MM.1S (cell line): ENCODE measurements around the gene CEP85.

Experiments used
- DNase-seq: peaks from one replicate; pipeline ENCODE4 v3.0.0-alpha.2; 2015
- H2AFZ ChIP-seq: fragments of 300-600 bp; sonication (generic); 2 replicates; pipeline ENCODE4 v1.6.0; 2016; ENCODE audit warnings: antibody characterized with exemption, low read length
- H3F3A ChIP-seq: fragments of 300-600 bp; sonication (generic); 2 replicates; pipeline ENCODE4 v1.6.1; 2016; ENCODE audit warnings: mild to moderate bottlenecking, antibody characterized with exemption, low read length, moderate library complexity, mixed read lengths; ENCODE audit not compliant: insufficient read depth
- H3K27ac ChIP-seq: fragments of 300-600 bp; sonication (generic); 2 replicates; pipeline ENCODE4 v1.5.1; 2016; ENCODE audit warnings: mild to moderate bottlenecking, low read length
- H3K27me3 ChIP-seq: fragments of 300-600 bp; sonication (generic); replicated peaks from 2 replicates; pipeline ENCODE4 v1.6.0; 2016; ENCODE audit warnings: low read length; ENCODE audit not compliant: insufficient read depth
- H3K36me3 ChIP-seq: fragments of 300-600 bp; sonication (generic); replicated peaks from 2 replicates; pipeline ENCODE4 v1.6.1; 2016; ENCODE audit warnings: mild to moderate bottlenecking, low read length, mixed read lengths; ENCODE audit not compliant: insufficient read depth
- H3K4me1 ChIP-seq: fragments of 300-600 bp; sonication (generic); 2 replicates; pipeline ENCODE4 v1.6.1; 2016; ENCODE audit warnings: low read length, mixed read lengths
- H3K4me2 ChIP-seq: fragments of 300-600 bp; sonication (generic); 2 replicates; pipeline ENCODE4 v1.6.0; 2016; ENCODE audit warnings: low read depth, low read length
- H3K4me3 ChIP-seq: fragments of 300-600 bp; sonication (generic); 2 replicates; pipeline ENCODE4 v1.5.1; 2016; ENCODE audit warnings: low read length, mixed read lengths
- H3K79me2 ChIP-seq: fragments of 300-600 bp; sonication (generic); 2 replicates; pipeline ENCODE4 v1.6.1; 2016; ENCODE audit warnings: mixed run types, low read length, mixed read lengths
- H3K9ac ChIP-seq: fragments of 300-600 bp; sonication (generic); 2 replicates; pipeline ENCODE4 v1.6.1; 2016; ENCODE audit warnings: low read length, mixed read lengths
- H3K9me2 ChIP-seq: fragments of 300-600 bp; sonication (generic); replicated peaks from 2 replicates; pipeline ENCODE4 v1.6.1; 2016; ENCODE audit warnings: mild to moderate bottlenecking, low read length, mixed read lengths; ENCODE audit not compliant: insufficient read depth
- H3K9me3 ChIP-seq: fragments of 300-600 bp; sonication (generic); replicated peaks from 2 replicates; pipeline ENCODE4 v1.6.1; 2016; ENCODE audit warnings: mild to moderate bottlenecking, low read length, mixed read lengths; ENCODE audit not compliant: insufficient read depth
- H4K20me1 ChIP-seq: fragments of 300-600 bp; sonication (generic); 2 replicates; pipeline ENCODE4 v1.6.1; 2016; ENCODE audit warnings: mild to moderate bottlenecking, low read length, moderate library complexity, mixed read lengths; ENCODE audit not compliant: insufficient read depth
- EZH2 ChIP-seq: fragments of 300-600 bp; sonication (generic); optimal IDR thresholded peaks from 2 replicates; pipeline ENCODE3; 2017; ENCODE audit warnings: low read depth, mild to moderate bottlenecking, antibody characterized with exemption, low read length, mixed read lengths
- EZH2phosphoT487 ChIP-seq: fragments of 300-600 bp; sonication (generic); IDR thresholded peaks from 2 replicates; pipeline ENCODE4 v1.6.1; 2018; ENCODE audit warnings: antibody characterized with exemption, low read length
- TF ChIP-seq, protein P1 (sequence below): fragments of 300-600 bp; sonication (generic); IDR thresholded peaks from 2 replicates; pipeline ENCODE4 v1.5.1; 2016; ENCODE audit warnings: antibody characterized with exemption, low read length, mixed read lengths

CEP85 gene, protein sequence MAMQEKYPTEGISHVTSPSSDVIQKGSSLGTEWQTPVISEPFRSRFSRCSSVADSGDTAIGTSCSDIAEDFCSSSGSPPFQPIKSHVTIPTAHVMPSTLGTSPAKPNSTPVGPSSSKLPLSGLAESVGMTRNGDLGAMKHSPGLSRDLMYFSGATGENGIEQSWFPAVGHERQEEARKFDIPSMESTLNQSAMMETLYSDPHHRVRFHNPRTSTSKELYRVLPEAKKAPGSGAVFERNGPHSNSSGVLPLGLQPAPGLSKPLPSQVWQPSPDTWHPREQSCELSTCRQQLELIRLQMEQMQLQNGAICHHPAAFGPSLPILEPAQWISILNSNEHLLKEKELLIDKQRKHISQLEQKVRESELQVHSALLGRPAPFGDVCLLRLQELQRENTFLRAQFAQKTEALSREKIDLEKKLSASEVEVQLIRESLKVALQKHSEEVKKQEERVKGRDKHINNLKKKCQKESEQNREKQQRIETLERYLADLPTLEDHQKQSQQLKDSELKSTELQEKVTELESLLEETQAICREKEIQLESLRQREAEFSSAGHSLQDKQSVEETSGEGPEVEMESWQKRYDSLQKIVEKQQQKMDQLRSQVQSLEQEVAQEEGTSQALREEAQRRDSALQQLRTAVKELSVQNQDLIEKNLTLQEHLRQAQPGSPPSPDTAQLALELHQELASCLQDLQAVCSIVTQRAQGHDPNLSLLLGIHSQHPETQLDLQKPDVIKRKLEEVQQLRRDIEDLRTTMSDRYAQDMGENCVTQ

DNA sequence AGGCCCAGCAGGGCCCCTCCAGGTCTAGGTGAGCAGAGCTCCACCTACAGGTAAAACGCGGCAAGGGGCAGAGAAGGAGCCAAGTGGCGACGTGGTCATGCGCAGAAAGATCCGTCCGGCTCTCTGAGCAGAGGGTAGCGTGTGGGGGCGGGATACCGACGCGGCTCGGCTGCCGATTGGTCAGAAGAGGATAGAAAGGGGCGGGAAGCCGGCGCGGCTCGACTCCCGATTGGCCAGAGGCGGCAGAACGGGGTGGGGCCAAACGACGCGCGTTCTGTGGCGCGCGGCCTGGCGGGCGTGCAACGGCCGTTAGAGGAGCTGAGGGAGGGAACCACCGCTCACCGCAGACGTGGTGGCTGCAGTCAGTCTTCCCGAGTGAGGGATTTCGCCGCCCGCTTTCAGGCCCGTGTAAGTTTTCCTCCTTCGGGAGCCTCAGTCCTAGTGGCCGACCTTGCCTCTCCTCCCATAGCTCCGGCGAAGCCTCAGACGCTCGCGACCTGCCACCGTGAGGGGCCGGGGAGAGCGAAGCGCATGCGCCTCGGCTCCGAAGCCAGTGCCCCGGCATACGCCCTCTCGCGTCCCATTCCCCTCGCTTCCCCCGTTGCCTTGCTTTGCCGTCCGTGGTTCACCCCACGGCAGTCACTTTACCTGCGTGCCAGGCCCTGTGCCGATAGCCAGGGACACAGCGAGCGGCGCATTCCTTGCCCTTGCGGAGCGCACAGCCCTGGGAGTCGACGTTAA, at the start of gene CEP85:
TSS of gene CEP85 (plus strand) at position 298 of the 741 bp plus-strand sequence. CDS start 5,584 bp downstream, outside the sequence.
- Histone ChIP-seq H3K4me3 (peak within 1 kb of the TSS; percentile 97), H3K36me3 (no peaks in the 10 kb centered on the region), H3F3A (no peaks in the 10 kb centered on the region), H3K9ac (peak within 1 kb of the TSS; percentile 79), H3K27ac (peak within 1 kb of the TSS; percentile 46; the same call in 1 of the 2 replicates), H3K9me3 (no peaks in the 10 kb centered on the region), H3K4me2 (peak within 1 kb of the TSS; percentile 90), H3K9me2 (no peaks in the 10 kb centered on the region), H3K4me1 (peaks cover 21% of the 10 kb centered on the region; the same call in 1 of the 2 replicates), H3K79me2 (peaks cover 48% of the 10 kb centered on the region), H4K20me1 (no peaks in the 10 kb centered on the region), H3K27me3 (no peaks in the 10 kb centered on the region), H2AFZ (peak within 1 kb of the TSS; percentile 97)
- DNase-seq, result peak; percentile 98
- TF ChIP-seq, protein P1, sequence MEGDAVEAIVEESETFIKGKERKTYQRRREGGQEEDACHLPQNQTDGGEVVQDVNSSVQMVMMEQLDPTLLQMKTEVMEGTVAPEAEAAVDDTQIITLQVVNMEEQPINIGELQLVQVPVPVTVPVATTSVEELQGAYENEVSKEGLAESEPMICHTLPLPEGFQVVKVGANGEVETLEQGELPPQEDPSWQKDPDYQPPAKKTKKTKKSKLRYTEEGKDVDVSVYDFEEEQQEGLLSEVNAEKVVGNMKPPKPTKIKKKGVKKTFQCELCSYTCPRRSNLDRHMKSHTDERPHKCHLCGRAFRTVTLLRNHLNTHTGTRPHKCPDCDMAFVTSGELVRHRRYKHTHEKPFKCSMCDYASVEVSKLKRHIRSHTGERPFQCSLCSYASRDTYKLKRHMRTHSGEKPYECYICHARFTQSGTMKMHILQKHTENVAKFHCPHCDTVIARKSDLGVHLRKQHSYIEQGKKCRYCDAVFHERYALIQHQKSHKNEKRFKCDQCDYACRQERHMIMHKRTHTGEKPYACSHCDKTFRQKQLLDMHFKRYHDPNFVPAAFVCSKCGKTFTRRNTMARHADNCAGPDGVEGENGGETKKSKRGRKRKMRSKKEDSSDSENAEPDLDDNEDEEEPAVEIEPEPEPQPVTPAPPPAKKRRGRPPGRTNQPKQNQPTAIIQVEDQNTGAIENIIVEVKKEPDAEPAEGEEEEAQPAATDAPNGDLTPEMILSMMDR, result peak; percentile 90
- TF ChIP-seq EZH2 (no peak), EZH2phosphoT487 (no peak)

DNA sequence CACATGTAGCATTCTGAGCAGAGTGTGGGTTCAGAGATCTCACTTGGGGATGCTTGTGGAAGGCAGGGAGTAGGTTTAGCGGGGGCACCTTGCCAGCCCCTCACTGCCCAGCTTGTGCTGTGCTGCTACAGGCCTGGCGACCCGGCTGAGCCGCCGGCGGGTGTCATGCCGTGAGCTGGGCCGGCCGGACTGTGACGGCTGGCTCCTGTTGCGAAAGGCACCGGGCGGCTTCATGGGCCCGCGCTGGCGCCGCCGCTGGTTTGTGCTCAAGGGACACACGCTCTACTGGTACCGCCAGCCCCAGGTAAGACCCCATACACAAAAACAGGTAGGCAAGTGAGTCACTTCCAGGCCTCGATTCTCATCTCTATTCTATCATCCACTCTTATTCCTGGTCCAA, 49.1 kb upstream of the CEP85 start:
- no peak overlapping the region for H3K4me3 ChIP-seq
- TF ChIP-seq EZH2, result no peak
- TF ChIP-seq, protein P1, result no peak
- TF ChIP-seq EZH2phosphoT487, result no peak
- H3K4me2 ChIP-seq, result no peak overlapping the region
- H3K9me3 ChIP-seq, result no peaks in the 10 kb centered on the region
- H3K79me2 ChIP-seq, result no peaks in the 10 kb centered on the region
- peaks cover 8% of the 10 kb centered on the region for H3K4me1 ChIP-seq
- no peaks in the 10 kb centered on the region for H3K9me2 ChIP-seq
- H3K27ac ChIP-seq, result no peak overlapping the region
- H3K36me3 ChIP-seq, result no peaks in the 10 kb centered on the region
- H3K9ac ChIP-seq, result no peak overlapping the region
- no peaks in the 10 kb centered on the region for H3F3A ChIP-seq
- no peaks in the 10 kb centered on the region for H4K20me1 ChIP-seq
- DNase-seq, result no peak
- H3K27me3 ChIP-seq, result no peaks in the 10 kb centered on the region
- H2AFZ ChIP-seq, result no peak overlapping the region

- Histone ChIP-seq H3K27ac (no peak overlapping the region), H3K27me3 (no peaks in the 10 kb centered on the region), H3K9me3 (no peaks in the 10 kb centered on the region), H3K9me2 (no peaks in the 10 kb centered on the region), H3K36me3 (no peaks in the 10 kb centered on the region), H3K4me2 (no peak overlapping the region), H3K9ac (no peak overlapping the region), H3K4me1 (no peaks in the 10 kb centered on the region; the same call in 1 of the 2 replicates), H3K4me3 (no peak overlapping the region), H3K79me2 (no peaks in the 10 kb centered on the region), H2AFZ (no peak overlapping the region), H4K20me1 (no peaks in the 10 kb centered on the region), H3F3A (no peaks in the 10 kb centered on the region)
- no peak for DNase-seq
- TF ChIP-seq EZH2, result no peak
- TF ChIP-seq, protein P1, result no peak
- no peak for TF ChIP-seq EZH2phosphoT487
Observed at GRCh38 chr1:26187882-26188281, 46.1 kb upstream of the CEP85 start.
